H1 (cell line): ENCODE results near the gene TUBGCP4. TPM values are rescaled to one million over a fixed set of nuclear protein-coding genes. Genes with fewer than 3 reads are reported as not detected.

Experiments
- CTCF ChIA-PET: fragments of 300-600 bp; sonication (Branson Sonifier 250); formaldehyde crosslinking; loops from one replicate; lab custom pipeline; 2021; ENCODE audit not compliant: partially characterized antibody; lab: Charles Lee
- POLR2A ChIA-PET: fragments of 300-600 bp; sonication (Branson Sonifier 250); formaldehyde crosslinking; loops from one replicate; lab custom pipeline; 2021; ENCODE audit warnings: inconsistent platforms; ENCODE audit not compliant: partially characterized antibody; lab: Charles Lee
- DNase-seq, 2 experiments: peaks; one replicate each; pipeline versions ENCODE4 v3.0.0 to v3.0.0-alpha.2; 2010 to 2022; ENCODE audit warnings: low spot score in 2 of 2, low read depth in 1 of 2, mixed read lengths in 1 of 2
- FAIRE-seq: peaks from 2 replicates; lab custom pipeline; 2011; peaks lifted over from hg19 to GRCh38; lab: Jason Lieb, UNC
- H2AFZ ChIP-seq: 2 replicates; pipeline ENCODE4 v1.8.1; 2012; ENCODE audit warnings: low read length, inconsistent platforms
- H2AK5ac ChIP-seq: 2 replicates; pipeline ENCODE4 v1.6.1; 2013; ENCODE audit warnings: low read depth, low read length
- H2BK120ac ChIP-seq: replicated peaks from 2 replicates; pipeline ENCODE3; 2013; ENCODE audit warnings: low read depth, low read length, inconsistent platforms
- H2BK12ac ChIP-seq: 2 replicates; pipeline ENCODE4 v1.6.1; 2013; ENCODE audit warnings: low read depth, low read length
- H2BK15ac ChIP-seq: 2 replicates; pipeline ENCODE4 v1.6.1; 2013; ENCODE audit warnings: low read length
- H2BK20ac ChIP-seq: 2 replicates; pipeline ENCODE4 v1.6.1; 2013; ENCODE audit warnings: low read length
- H2BK5ac ChIP-seq: 2 replicates; pipeline ENCODE4 v1.6.1; 2013; ENCODE audit warnings: low read depth, low read length
- H3K14ac ChIP-seq: 2 replicates; pipeline ENCODE4 v1.6.1; 2013; ENCODE audit warnings: inconsistent platforms; ENCODE audit not compliant: insufficient read length
- H3K18ac ChIP-seq: 2 replicates; pipeline ENCODE4 v1.6.1; 2013; ENCODE audit warnings: low read length; ENCODE audit errors: extremely low read depth
- H3K23ac ChIP-seq: 2 replicates; pipeline ENCODE4 v1.6.1; 2013; ENCODE audit warnings: inconsistent platforms; ENCODE audit not compliant: insufficient read length
- H3K23me2 ChIP-seq: 2 replicates; pipeline ENCODE4 v1.6.1; 2013; ENCODE audit warnings: low read depth, low read length
- H3K27ac ChIP-seq: 2 replicates; pipeline ENCODE4 v1.6.1; 2011; ENCODE audit warnings: low read depth, low read length, inconsistent platforms
- H3K27me3 ChIP-seq, 4 experiments: replicated peaks in 1 of 4; 1 replicate in 1 of 4; 2 replicates in 3 of 4; pipeline versions ENCODE4 v1.6.1 to v1.8.1; 2011 to 2013; ENCODE audit warnings: low read length in 3 of 4, mild to moderate bottlenecking in 3 of 4, inconsistent platforms in 2 of 4, mixed read lengths in 2 of 4, moderate library complexity in 1 of 4; ENCODE audit not compliant: control insufficient read depth in 3 of 4, insufficient read depth in 3 of 4; ENCODE audit errors: extremely low read depth in 1 of 4
- H3K36me3 ChIP-seq, 4 experiments: 2 replicates each; pipeline versions ENCODE4 v1.6.1 to v1.8.1; 2011 to 2013; ENCODE audit warnings: mild to moderate bottlenecking in 4 of 4, low read length in 3 of 4, moderate library complexity in 2 of 4, control low read depth in 1 of 4, inconsistent platforms in 1 of 4; ENCODE audit not compliant: insufficient read depth in 4 of 4, control insufficient read depth in 2 of 4
- H3K4ac ChIP-seq: replicated peaks from 2 replicates; pipeline ENCODE3; 2013; ENCODE audit warnings: low read length, low read depth, mixed read lengths, inconsistent platforms; ENCODE audit not compliant: insufficient read length
- H3K4me1 ChIP-seq, 4 experiments: replicated peaks in 1 of 4; 1 replicate in 1 of 4; 2 replicates in 3 of 4; pipeline versions ENCODE4 v1.6.1 to v1.8.1; 2011 to 2013; ENCODE audit warnings: low read length in 3 of 4, inconsistent platforms in 2 of 4, mixed read lengths in 1 of 4; ENCODE audit not compliant: insufficient read depth in 4 of 4, control insufficient read depth in 3 of 4
- H3K4me2 ChIP-seq, 2 experiments: 2 replicates each; pipeline versions ENCODE4 v1.6.1 to v1.8.1; 2011 to 2013; ENCODE audit warnings: low read depth in 2 of 2, low read length in 2 of 2, control low read depth in 1 of 2, inconsistent platforms in 1 of 2, mild to moderate bottlenecking in 1 of 2; ENCODE audit not compliant: insufficient read depth in 1 of 2
- H3K4me3 ChIP-seq, 4 experiments: fragments of 200-600, 300-600 bp in 1 of 4; sonication (generic), shearing (Covaris generic), sonication (Bioruptor Twin) in 1 of 4; 2 replicates each; pipeline versions ENCODE4 v1.5.1 to v1.8.1; 2011 to 2016; ENCODE audit warnings: low read length in 4 of 4, low read depth in 3 of 4, control low read depth in 2 of 4, inconsistent platforms in 2 of 4, mild to moderate bottlenecking in 2 of 4, mixed read lengths in 1 of 4, moderate library complexity in 1 of 4; ENCODE audit not compliant: insufficient read depth in 2 of 4; ENCODE audit errors: extremely low read depth in 1 of 4
- H3K56ac ChIP-seq: replicated peaks from 2 replicates; pipeline ENCODE3; 2013; ENCODE audit warnings: low read depth, mild to moderate bottlenecking, mixed read lengths, low read length, inconsistent platforms; ENCODE audit not compliant: insufficient read length
- H3K79me1 ChIP-seq: 2 replicates; pipeline ENCODE4 v1.6.1; 2013; ENCODE audit warnings: low read depth, low read length, control low read depth
- H3K79me2 ChIP-seq, 2 experiments: 2 replicates each; pipeline versions ENCODE4 v1.6.1 to v1.8.1; 2012 to 2013; ENCODE audit warnings: low read length in 2 of 2, mild to moderate bottlenecking in 2 of 2, inconsistent platforms in 1 of 2; ENCODE audit not compliant: insufficient read depth in 2 of 2, control insufficient read depth in 1 of 2
- H3K9ac ChIP-seq, 4 experiments: replicated peaks in 1 of 4; 1 replicate in 1 of 4; 2 replicates in 3 of 4; pipeline versions ENCODE4 v1.6.1 to v1.8.1; 2011 to 2013; ENCODE audit warnings: low read depth in 3 of 4, low read length in 3 of 4, control low read depth in 2 of 4, mild to moderate bottlenecking in 2 of 4, moderate library complexity in 2 of 4, inconsistent platforms in 1 of 4; ENCODE audit errors: extremely low read depth in 1 of 4
- H3K9me3 ChIP-seq, 2 experiments: 2 replicates each; pipeline versions ENCODE4 v1.6.1 to v1.8.1; 2012 to 2013; ENCODE audit warnings: mild to moderate bottlenecking in 2 of 2, moderate library complexity in 2 of 2, control low read depth in 1 of 2, inconsistent platforms in 1 of 2, low read depth in 1 of 2, low read length in 1 of 2, mixed read lengths in 1 of 2; ENCODE audit not compliant: insufficient read depth in 2 of 2
- H4K20me1 ChIP-seq, 2 experiments: replicated peaks in 1 of 2; 2 replicates each; pipeline versions ENCODE3 to v1.8.1; 2011 to 2013; ENCODE audit warnings: inconsistent platforms in 2 of 2, low read length in 2 of 2, mild to moderate bottlenecking in 1 of 2; ENCODE audit not compliant: insufficient read depth in 2 of 2, control insufficient read depth in 1 of 2
- H4K5ac ChIP-seq: 2 replicates; pipeline ENCODE4 v1.6.1; 2013; ENCODE audit warnings: low read length, low read depth, mixed read lengths, inconsistent platforms; ENCODE audit not compliant: insufficient read length
- H4K8ac ChIP-seq: 2 replicates; pipeline ENCODE4 v1.8.0; 2013; ENCODE audit warnings: mild to moderate bottlenecking, moderate library complexity, low read length, inconsistent platforms; ENCODE audit not compliant: insufficient read depth; ENCODE audit errors: extremely low read depth
- H4K91ac ChIP-seq: replicated peaks from 2 replicates; pipeline ENCODE3; 2013; ENCODE audit warnings: low read length, mixed read lengths, inconsistent platforms; ENCODE audit not compliant: insufficient read length
- CTCF ChIP-seq, 3 experiments: IDR thresholded peaks; 1 replicate in 2 of 3; 2 replicates in 1 of 3; pipeline versions ENCODE4 v1.5.1 to v1.6.1; 2011; ENCODE audit warnings: low read length in 3 of 3, mild to moderate bottlenecking in 3 of 3, inconsistent platforms in 2 of 3, low read depth in 1 of 3, moderate library complexity in 1 of 3; ENCODE audit not compliant: insufficient read depth in 1 of 3; ENCODE audit errors: control extremely low read depth in 1 of 3
- JUN ChIP-seq: IDR thresholded peaks from 2 replicates; pipeline ENCODE4 v1.6.1; 2011; ENCODE audit warnings: low read depth, mild to moderate bottlenecking, improper control_type of control experiment, low read length
- NANOG ChIP-seq: IDR thresholded peaks from 2 replicates; pipeline ENCODE4 v1.6.1; 2011; ENCODE audit warnings: low read length, low read depth, mild to moderate bottlenecking, inconsistent platforms; ENCODE audit not compliant: insufficient read depth, poor library complexity, severe bottlenecking
- RNF2 ChIP-seq: fragments of 200-900, 300-1000 bp; sonication (generic); IDR thresholded peaks from 2 replicates; pipeline ENCODE4 v1.7.1; 2016; ENCODE audit warnings: borderline replicate concordance, low read depth, mild to moderate bottlenecking, antibody characterized with exemption, low read length; ENCODE audit not compliant: poor library complexity, severe bottlenecking; ENCODE audit errors: missing control alignments
- SIRT6 ChIP-seq: IDR thresholded peaks from one replicate; pipeline ENCODE4 v1.7.1; 2012; ENCODE audit warnings: low read length, inconsistent platforms
- SIX5 ChIP-seq: IDR thresholded peaks from 2 replicates; pipeline ENCODE4 v1.6.1; 2011; ENCODE audit warnings: mild to moderate bottlenecking, low read depth, low read length
- SP4 ChIP-seq: IDR thresholded peaks from 2 replicates; pipeline ENCODE4 v1.6.1; 2012; ENCODE audit warnings: low read length, inconsistent platforms
- WGBS, 2 experiments: shearing (Covaris generic) in 1 of 2; methylation state at CpG; one replicate each; pipeline versions ENCODE4 v1.1.6 to v1.1.7; 2013 to 2015; ENCODE audit warnings: low lambda C conversion rate in 2 of 2, mixed read lengths in 2 of 2, inconsistent platforms in 1 of 2, low coverage in 1 of 2, missing lambda C conversion rate in 1 of 2; ENCODE audit not compliant: insufficient replicate concordance in 2 of 2, insufficient coverage in 1 of 2, insufficient read length in 1 of 2; ENCODE audit errors: extremely low coverage in 1 of 2, missing lambda C conversion rate in 1 of 2; 5-methylcytosine and 5-hydroxymethylcytosine counted together
- polyA plus RNA-seq, 7 experiments: library from polyadenylated mRNA; depleted of rRNA in 3 of 7; stranded (reverse) in 5 of 7; unstranded in 2 of 7; fragments of >200 nt in 5 of 7; fragments of 200-250 nt in 2 of 7; gene quantifications; 1 replicate in 5 of 7; 2 replicates in 1 of 7; 4 replicates in 1 of 7; pipeline versions ENCODE4 v1.2.1 to v1.2.3, GENCODE V29; 2011 to 2013; ENCODE audit warnings: missing spikeins in 2 of 7, mixed read lengths in 2 of 7
- total RNA-seq: library from RNA; stranded (reverse); fragmentation: NEBNext Ultra II Directional; extraction: Animal tissue kit (Norgen Biotek cat#: 25700); gene quantifications from 2 replicates; pipeline ENCODE4 v1.2.1, GENCODE V29; 2021

Gene TUBGCP4
- total and polyA plus RNA-seq, 2 of the 8 experiments (the other 6 are each of a cell fraction or from before 2014, with no cell fraction given), result 7.3 to 23.4 TPM

- WGBS, 2 experiments, result 88% methylated on average over 4 of the region's 4 CpGs; no CpG with 5 or more reads in 1 of the 2 experiments
- H3K36me3 ChIP-seq, result peaks cover 10 to 38% (median 27%) of the 10 kb centered on the region in 4 experiments; a peak in 7 of 8 replicates
- H4K91ac ChIP-seq, result no peak overlapping the region
- H3K9ac ChIP-seq, result no peak overlapping the region
- H3K23ac ChIP-seq, result no peak overlapping the region
- H4K5ac ChIP-seq, result no peak overlapping the region
- H3K4me1 ChIP-seq, result no peaks in the 10 kb centered on the region
- ChIA-PET CTCF (interaction anchor here (0.6 to 1.3 kb wide), 4 partner anchors 8 to 198 kb away, joined by 3 to 4 read pairs (median 4); no protein-coding TSS in a partner anchor), POLR2A (no interaction called here)
- no peaks in the 10 kb centered on the region for H4K20me1 ChIP-seq
- H2BK12ac ChIP-seq, result no peak overlapping the region
- no peaks in the 10 kb centered on the region for H3K9me3 ChIP-seq
- H3K23me2 ChIP-seq, result no peaks in the 10 kb centered on the region
- H2AK5ac ChIP-seq, result no peak overlapping the region
- no peaks in the 10 kb centered on the region for H3K79me1 ChIP-seq
- H3K56ac ChIP-seq, result no peak overlapping the region
- no peak overlapping the region for H3K4ac ChIP-seq
- no peak overlapping the region for H4K8ac ChIP-seq
- no peak overlapping the region for H3K18ac ChIP-seq
- no peak overlapping the region for H3K14ac ChIP-seq
- FAIRE-seq (no peak), DNase-seq (no peak)
- no peak overlapping the region for H3K27ac ChIP-seq
- H2BK20ac ChIP-seq, result no peak overlapping the region
- no peaks in the 10 kb centered on the region for H3K79me2 ChIP-seq
- no peak overlapping the region for H2BK5ac ChIP-seq
- no peak overlapping the region for H3K4me3 ChIP-seq
- H2BK120ac ChIP-seq, result no peak overlapping the region
- H3K4me2 ChIP-seq, result no peak overlapping the region
- H3K27me3 ChIP-seq, result no peaks in the 10 kb centered on the region
- no peak overlapping the region for H2AFZ ChIP-seq
- H2BK15ac ChIP-seq, result no peak overlapping the region
- no peak for TF ChIP-seq CTCF (IDR thresholded peaks at IDR 0.05; ENCODE audit: control extremely low read depth in 1 of 3, insufficient read depth in 1 of 3, low read depth in 1 of 3, low read length in 3 of 3)
- TF ChIP-seq JUN, result no peak
- TF ChIP-seq SIRT6, result no peak
- TF ChIP-seq SIX5, result no peak
- no peak for TF ChIP-seq SP4
- TF ChIP-seq RNF2, result no peak
- TF ChIP-seq NANOG, result no peak
Measured at GRCh38 chr15:43382310-43382709, 11.4 kb downstream of the TUBGCP4 start.
